Esophagus muscularis mucosa (tissue), 4 donors: ENCODE results near the gene CEP19. TPM values are rescaled to one million over a fixed set of nuclear protein-coding genes. Genes with fewer than 3 reads are reported as not detected.

Experiments
- DNase-seq: peaks from one replicate; pipeline ENCODE4 v3.0.0-alpha.2; 2017; ENCODE audit errors: extremely low spot score
- H3K27ac ChIP-seq, 4 donors: fragments of 200-600 bp; sonication (generic); replicated peaks in 1 of 4; 1 replicate in 3 of 4; 2 replicates in 1 of 4; pipeline ENCODE4 v1.5.1; 2016 to 2019; ENCODE audit warnings: mild to moderate bottlenecking in 1 of 4
- H3K27me3 ChIP-seq, 4 donors: fragments of 200-600 bp; sonication (generic); one replicate each; pipeline versions ENCODE4 v1.5.1 to v1.6.0; 2016 to 2019
- H3K36me3 ChIP-seq, 4 donors: fragments of 200-600 bp; sonication (generic); one replicate each; pipeline ENCODE4 v1.5.1; 2016 to 2019
- H3K4me1 ChIP-seq, 4 donors: fragments of 200-600 bp; sonication (generic); one replicate each; pipeline ENCODE4 v1.5.1; 2016 to 2019
- H3K4me3 ChIP-seq, 4 donors: fragments of 200-600 bp; sonication (generic); 1 replicate in 2 of 4; 2 replicates in 2 of 4; pipeline ENCODE4 v1.5.1; 2016 to 2019; ENCODE audit warnings: mild to moderate bottlenecking in 4 of 4, moderate library complexity in 1 of 4
- H3K9me3 ChIP-seq, 4 donors: fragments of 200-600 bp; sonication (generic); 1 replicate in 3 of 4; 2 replicates in 1 of 4; pipeline ENCODE4 v1.5.1; 2016 to 2019
- EP300 ChIP-seq: sonication (generic); formaldehyde crosslinking; IDR thresholded peaks from one replicate; pipeline ENCODE4 v1.6.1; 2017; ENCODE audit warnings: antibody characterized with exemption
- POLR2A ChIP-seq: fragments of 450-650 bp; IDR thresholded peaks from one replicate; pipeline ENCODE4 v1.6.1; 2017; ENCODE audit warnings: antibody characterized with exemption, moderate library complexity, mild to moderate bottlenecking, low read depth
- POLR2AphosphoS5 ChIP-seq, 2 donors: sonication (generic); formaldehyde crosslinking; IDR thresholded peaks; one replicate each; pipeline ENCODE4 v1.6.1; 2017; ENCODE audit warnings: antibody characterized with exemption in 2 of 2
- WGBS: methylation state at CpG from one replicate; pipeline ENCODE4 v1.1.5; 2018; 5-methylcytosine and 5-hydroxymethylcytosine counted together
- intact Hi-C: fragments of 100-400 bp; cut with DNase I; formaldehyde crosslinking; loops from one replicate; pipeline ENCODE4 v1.15.1; 2023
- total RNA-seq, 4 donors: library from RNA; depleted of rRNA; stranded (reverse); fragments of >200 nt; gene quantifications; one replicate each; pipeline versions ENCODE4 v1.1.0 to v1.2.1, GENCODE V29; 2016
- TF ChIP-seq, protein P1 (sequence below), 3 experiments: fragments of 200-600 bp in 2 of 3; fragments of 450-650 bp in 1 of 3; sonication (generic) in 2 of 3; IDR thresholded peaks; one replicate each; pipeline ENCODE4 v1.5.1; 2017 to 2019; ENCODE audit warnings: antibody characterized with exemption in 3 of 3, mild to moderate bottlenecking in 2 of 3, moderate library complexity in 1 of 3

CEP19 gene
- total RNA-seq, 4 donors from 2014 or later, result 1.5 to 4.0 (median 3.3) TPM

DNA sequence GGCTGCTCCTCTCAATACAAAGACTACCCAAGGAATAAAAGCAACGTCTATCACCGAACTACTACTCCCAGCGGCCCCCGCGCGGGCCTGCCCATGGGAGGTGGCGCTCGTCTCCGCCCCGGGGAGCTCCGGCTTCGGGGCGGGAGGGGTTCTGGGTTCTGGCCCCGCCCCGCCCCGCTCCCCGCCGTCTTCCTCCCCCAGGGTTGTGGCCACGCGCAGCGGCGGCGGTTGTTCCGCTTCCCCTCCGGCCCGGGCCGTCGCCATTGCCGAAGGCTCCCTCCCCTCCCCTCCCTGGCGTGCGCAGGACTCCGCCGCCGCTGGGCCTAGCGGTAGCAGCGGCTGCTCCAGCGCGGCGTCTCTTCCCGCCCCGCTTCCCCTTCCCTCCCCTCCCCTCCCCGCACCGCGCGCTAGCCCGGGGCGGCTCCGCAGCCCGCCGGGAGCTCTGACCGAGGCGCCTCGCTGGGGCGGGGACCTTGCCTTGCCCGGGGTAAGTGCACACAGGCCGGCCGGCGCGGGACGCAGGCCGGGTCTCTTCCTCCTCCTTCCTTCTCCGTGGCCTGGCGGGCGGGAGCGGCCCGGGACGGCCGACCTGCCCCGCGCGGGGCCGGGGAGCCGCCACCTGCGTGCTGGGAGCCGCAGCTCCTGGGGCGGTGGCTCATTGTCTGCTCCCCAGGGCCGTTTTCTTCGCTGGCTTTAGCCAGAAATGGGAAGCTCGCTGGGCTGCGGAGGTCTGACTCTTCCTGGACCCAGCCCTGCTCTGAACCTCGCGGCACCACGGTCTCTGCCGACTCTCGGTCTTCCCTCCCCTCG is 27.8 kb upstream of the CEP19 start, which contains the start of gene PAK2:
Gene PAK2 (plus strand): TSS at position 187 of the 810 bp plus-strand sequence. CDS start 42,790 bp downstream, outside the sequence.
- H3K9me3 ChIP-seq, result no peaks in the 10 kb centered on the region
- H3K27me3 ChIP-seq, result no peaks in the 10 kb centered on the region
- H3K4me3 ChIP-seq, result peak within 1 kb of the TSS; percentile 68 to 97 (median 90)
- H3K4me1 ChIP-seq, result peaks cover 17 to 42% (median 36%) of the 10 kb centered on the region in 4 donors
- H3K27ac ChIP-seq, result peak within 1 kb of the TSS; percentile 95 to 99 (median 97)
- peak; percentile 96 for DNase-seq
- peaks cover 0 to under 1% (median 0%) of the 10 kb centered on the region in 4 donors for H3K36me3 ChIP-seq
- intact Hi-C loops, result loop anchor here (2.0 kb wide), 1 partner anchor 27 kb away; the partner anchor contains the start of genes CEP19 and PIGX
- under 1% methylated on average over 41 of the region's 86 CpGs for WGBS
- TF ChIP-seq, protein P1, sequence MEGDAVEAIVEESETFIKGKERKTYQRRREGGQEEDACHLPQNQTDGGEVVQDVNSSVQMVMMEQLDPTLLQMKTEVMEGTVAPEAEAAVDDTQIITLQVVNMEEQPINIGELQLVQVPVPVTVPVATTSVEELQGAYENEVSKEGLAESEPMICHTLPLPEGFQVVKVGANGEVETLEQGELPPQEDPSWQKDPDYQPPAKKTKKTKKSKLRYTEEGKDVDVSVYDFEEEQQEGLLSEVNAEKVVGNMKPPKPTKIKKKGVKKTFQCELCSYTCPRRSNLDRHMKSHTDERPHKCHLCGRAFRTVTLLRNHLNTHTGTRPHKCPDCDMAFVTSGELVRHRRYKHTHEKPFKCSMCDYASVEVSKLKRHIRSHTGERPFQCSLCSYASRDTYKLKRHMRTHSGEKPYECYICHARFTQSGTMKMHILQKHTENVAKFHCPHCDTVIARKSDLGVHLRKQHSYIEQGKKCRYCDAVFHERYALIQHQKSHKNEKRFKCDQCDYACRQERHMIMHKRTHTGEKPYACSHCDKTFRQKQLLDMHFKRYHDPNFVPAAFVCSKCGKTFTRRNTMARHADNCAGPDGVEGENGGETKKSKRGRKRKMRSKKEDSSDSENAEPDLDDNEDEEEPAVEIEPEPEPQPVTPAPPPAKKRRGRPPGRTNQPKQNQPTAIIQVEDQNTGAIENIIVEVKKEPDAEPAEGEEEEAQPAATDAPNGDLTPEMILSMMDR (IDR thresholded peaks at IDR 0.05), result peak in 1 of 3 experiments; percentile 7
- peak; percentile 86 to 93 for TF ChIP-seq POLR2AphosphoS5 (IDR thresholded peaks at IDR 0.05)
- TF ChIP-seq EP300, result no peak
- peak; percentile 49 for TF ChIP-seq POLR2A

DNA sequence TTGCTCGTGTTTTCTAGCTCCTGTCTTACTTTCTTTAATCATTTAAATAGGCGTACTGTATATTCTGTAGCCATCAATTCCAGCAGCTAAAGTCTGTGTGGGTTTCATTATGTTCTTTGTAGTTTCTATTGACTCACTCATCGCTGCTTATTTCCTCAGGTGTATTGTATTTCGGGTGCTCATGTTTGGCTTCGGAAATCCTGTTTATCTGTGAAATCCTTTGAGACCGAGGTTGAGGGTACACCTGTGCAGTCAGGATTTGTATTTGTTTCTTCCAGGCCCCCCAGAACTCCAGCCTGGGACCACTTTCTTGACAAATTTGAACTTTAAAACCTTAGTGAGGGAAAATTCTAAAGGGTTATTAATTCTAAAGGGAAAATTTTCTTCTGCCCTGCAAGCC is 25.6 kb upstream of the CEP19 start:
- 88% methylated on average over 6 of the region's 6 CpGs for WGBS

DNA sequence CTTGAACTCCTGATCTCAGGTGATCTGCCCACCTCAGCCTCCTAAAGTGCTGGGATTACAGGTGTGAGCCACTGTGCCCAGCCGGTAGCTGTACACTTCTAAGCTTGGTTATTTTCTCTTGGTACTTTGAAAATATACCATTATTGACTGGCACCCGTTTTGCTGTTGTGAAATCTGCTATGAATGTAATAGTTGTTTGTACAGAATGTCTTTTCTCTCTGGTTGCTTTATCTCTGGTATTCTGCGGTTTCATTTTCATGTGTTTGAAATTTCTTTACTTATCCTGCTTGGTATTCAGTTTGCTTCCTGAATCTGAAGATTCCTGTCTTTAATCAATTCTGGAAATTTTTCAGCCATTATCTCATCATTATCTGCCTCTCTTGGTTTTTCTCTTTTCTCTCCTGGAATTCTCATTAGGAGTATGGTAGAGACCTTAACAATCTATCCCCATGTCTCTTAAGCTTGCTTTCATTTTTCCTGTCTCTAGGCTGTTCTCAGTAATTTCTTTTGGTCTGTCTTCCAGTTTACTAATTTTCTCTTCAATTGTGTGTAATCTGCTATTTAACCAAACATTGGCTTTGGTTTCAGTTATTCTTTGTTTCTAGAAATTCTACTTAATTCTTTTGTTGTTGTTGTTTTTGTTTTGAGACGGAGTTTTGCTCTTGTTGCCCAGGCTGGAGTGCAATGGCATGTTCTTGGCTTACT is 24.8 kb upstream of the CEP19 start:
- Histone ChIP-seq H3K36me3 (peaks cover under 1 to 12% (median 6%) of the 10 kb centered on the region in 4 donors), H3K4me3 (no peak overlapping the region), H3K9me3 (no peaks in the 10 kb centered on the region), H3K27ac (no peak overlapping the region), H3K27me3 (no peaks in the 10 kb centered on the region), H3K4me1 (peaks cover 12 to 16% (median 13%) of the 10 kb centered on the region in 4 donors)
- no peak for DNase-seq
- 96% methylated on average over 4 of the region's 4 CpGs for WGBS
- intact Hi-C loops, result no loop called here
- TF ChIP-seq, protein P1 (IDR thresholded peaks at IDR 0.05), result no peak
- TF ChIP-seq EP300 (no peak), POLR2AphosphoS5 (IDR thresholded peaks at IDR 0.05) (no peak), POLR2A (no peak)

More for the DNA sequence above, 25.6 kb upstream of the CEP19 start:
- peaks cover 17 to 25% (median 21%) of the 10 kb centered on the region in 4 donors for H3K4me1 ChIP-seq
- H3K4me3 ChIP-seq, result no peak overlapping the region
- H3K9me3 ChIP-seq, result no peaks in the 10 kb centered on the region
- H3K27me3 ChIP-seq, result no peaks in the 10 kb centered on the region
- no peak for TF ChIP-seq POLR2AphosphoS5 (IDR thresholded peaks at IDR 0.05)
- no peak for TF ChIP-seq POLR2A
- TF ChIP-seq EP300, result no peak
- TF ChIP-seq, protein P1 (IDR thresholded peaks at IDR 0.05), result no peak
- DNase-seq, result no peak
- H3K36me3 ChIP-seq, result peaks cover 0 to 10% (median 5%) of the 10 kb centered on the region in 4 donors
- H3K27ac ChIP-seq, result no peak overlapping the region
- intact Hi-C loops, result no loop called here

DNA sequence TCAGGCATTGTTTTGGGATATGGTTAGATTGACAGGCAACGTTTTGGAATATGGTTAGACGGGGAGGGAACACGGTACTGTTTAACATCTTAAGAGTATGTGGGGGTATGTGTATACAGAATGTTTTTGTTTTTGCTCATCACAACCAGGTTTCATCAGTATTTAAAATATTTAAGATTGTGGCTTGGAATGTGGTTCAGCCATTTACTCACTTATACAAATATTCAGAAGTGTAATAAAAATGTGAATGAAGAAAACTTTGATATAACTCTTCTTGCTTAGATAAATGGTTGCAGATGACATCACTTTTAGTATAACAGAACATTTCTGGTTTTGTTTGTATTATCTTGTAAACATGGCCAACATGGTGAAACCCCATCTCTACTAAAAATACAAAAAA is 23.7 kb upstream of the CEP19 start:
- intact Hi-C loops, result no loop called here

More for the DNA sequence above, 23.7 kb upstream of the CEP19 start:
- H3K4me3 ChIP-seq, result no peak overlapping the region
- WGBS, result 93% methylated on average over 3 of the region's 3 CpGs
- peaks cover 5 to 6% (median 6%) of the 10 kb centered on the region in 4 donors for H3K4me1 ChIP-seq
- no peak for DNase-seq
- H3K27me3 ChIP-seq, result no peaks in the 10 kb centered on the region
- H3K27ac ChIP-seq, result no peak overlapping the region
- peaks cover 4 to 21% (median 13%) of the 10 kb centered on the region in 4 donors for H3K36me3 ChIP-seq
- no peaks in the 10 kb centered on the region for H3K9me3 ChIP-seq
- TF ChIP-seq POLR2AphosphoS5 (IDR thresholded peaks at IDR 0.05) (no peak), POLR2A (no peak), EP300 (no peak)
- TF ChIP-seq, protein P1 (IDR thresholded peaks at IDR 0.05), result no peak
